Measurements from ENCODE around the gene STXBP4. TPM values are rescaled to one million over a fixed set of nuclear protein-coding genes. Genes with fewer than 3 reads are reported as not detected.

The STXBP4 gene
- polyA plus RNA-seq, 1 donor (not counting 4 experiments of a cell fraction or from before 2014, with no cell fraction given), result 4.2 TPM

- no peaks in the 10 kb centered on the region for H3K36me3 ChIP-seq (ENCODE audit: control insufficient read depth in 2 of 2, extremely low read depth in 1 of 2, insufficient read depth in 2 of 2, low read length in 2 of 2)
- H4K20me1 ChIP-seq (ENCODE audit: control insufficient read depth, extremely low read depth, insufficient read depth, low read length), result no peaks in the 10 kb centered on the region
- dilution Hi-C loops (cut with MboI; ENCODE audit: extremely low pct_ligation_motif_present, low sequenced_read_pairs), result no loop called here
- no peaks in the 10 kb centered on the region for H3K9me1 ChIP-seq (ENCODE audit: control insufficient read depth, extremely low read depth, insufficient read depth, low read length)
- FAIRE-seq (no peak), DNase-seq (ENCODE audit: low read depth, low spot score) (no peak)
- TF ChIP-seq CTCF (optimal IDR thresholded peaks at IDR 0.05 in 1 of 3, IDR thresholded peaks at IDR 0.05 in 1 of 3, conservative IDR thresholded peaks at IDR 0.05 in 1 of 3; ENCODE audit: extremely low read depth in 1 of 3, insufficient read depth in 2 of 3, low read length in 3 of 3) (no peak), EZH2 (IDR thresholded peaks at IDR 0.05; ENCODE audit: low read length) (no peak)
- no peak overlapping the region for H3K4me3 ChIP-seq (ENCODE audit: control insufficient read depth in 2 of 3, extremely low read depth in 1 of 3, insufficient read depth in 2 of 3, low read depth in 1 of 3, low read length in 3 of 3)
- no peak overlapping the region for H2AFZ ChIP-seq (ENCODE audit: control insufficient read depth, low read length)
- no peak overlapping the region for H3K4me2 ChIP-seq (ENCODE audit: control insufficient read depth, extremely low read depth, insufficient read depth, low read depth, low read length)
- H3K9ac ChIP-seq (ENCODE audit: control insufficient read depth, extremely low read depth, insufficient read depth, low read length), result no peak overlapping the region
- H3K27ac ChIP-seq (ENCODE audit: control insufficient read depth, insufficient read depth, low read length), result no peak overlapping the region
- H3K4me1 ChIP-seq (ENCODE audit: control insufficient read depth, extremely low read depth, insufficient read depth, low read length), result peaks cover 14% of the 10 kb centered on the region
- H3K27me3 ChIP-seq (ENCODE audit: control insufficient read depth, extremely low read depth, insufficient read depth, low read length), result no peaks in the 10 kb centered on the region
- H3K79me2 ChIP-seq (ENCODE audit: control insufficient read depth, insufficient read depth, low read length), result peaks cover 35% of the 10 kb centered on the region
- no peaks in the 10 kb centered on the region for H3K9me3 ChIP-seq (ENCODE audit: control insufficient read depth, low read depth, low read length)
Measured at GRCh38 chr17:54971147-54971546, 2.6 kb downstream of the STXBP4 start.

DNA sequence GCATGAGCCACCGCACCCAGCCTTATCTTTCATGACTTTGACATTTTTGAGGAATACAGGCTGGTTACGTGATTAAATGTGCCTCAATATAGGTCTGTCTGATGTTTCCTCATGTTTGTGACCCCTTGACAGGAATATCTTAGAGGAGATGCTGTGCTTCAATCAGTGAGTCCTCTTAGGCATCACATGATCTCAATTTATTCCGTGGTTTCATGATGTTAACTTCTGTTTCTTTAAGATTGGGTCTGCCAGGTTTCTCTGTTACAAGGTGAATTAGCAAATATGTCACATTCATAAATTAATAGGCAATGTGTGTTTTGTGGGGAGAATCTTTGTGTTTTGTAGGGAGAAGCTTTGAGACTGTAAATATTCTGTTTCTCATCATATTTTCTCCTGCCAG lies 3.3 kb downstream of the STXBP4 start:
- Histone ChIP-seq H3K4me3 (ENCODE audit: control insufficient read depth in 2 of 3, extremely low read depth in 1 of 3, insufficient read depth in 2 of 3, low read depth in 1 of 3, low read length in 3 of 3) (no peak overlapping the region), H3K9me1 (ENCODE audit: control insufficient read depth, extremely low read depth, insufficient read depth, low read length) (no peaks in the 10 kb centered on the region), H3K9me3 (ENCODE audit: control insufficient read depth, low read depth, low read length) (no peaks in the 10 kb centered on the region), H3K79me2 (ENCODE audit: control insufficient read depth, insufficient read depth, low read length) (peaks cover 28% of the 10 kb centered on the region), H3K27me3 (ENCODE audit: control insufficient read depth, extremely low read depth, insufficient read depth, low read length) (no peaks in the 10 kb centered on the region), H3K36me3 (ENCODE audit: control insufficient read depth in 2 of 2, extremely low read depth in 1 of 2, insufficient read depth in 2 of 2, low read length in 2 of 2) (no peaks in the 10 kb centered on the region), H2AFZ (ENCODE audit: control insufficient read depth, low read length) (no peak overlapping the region), H3K27ac (ENCODE audit: control insufficient read depth, insufficient read depth, low read length) (no peak overlapping the region), H4K20me1 (ENCODE audit: control insufficient read depth, extremely low read depth, insufficient read depth, low read length) (no peaks in the 10 kb centered on the region), H3K4me1 (ENCODE audit: control insufficient read depth, extremely low read depth, insufficient read depth, low read length) (peaks cover 13% of the 10 kb centered on the region), H3K9ac (ENCODE audit: control insufficient read depth, extremely low read depth, insufficient read depth, low read length) (no peak overlapping the region), H3K4me2 (ENCODE audit: control insufficient read depth, extremely low read depth, insufficient read depth, low read depth, low read length) (no peak overlapping the region)
- dilution Hi-C loops (cut with MboI; ENCODE audit: extremely low pct_ligation_motif_present, low sequenced_read_pairs), result no loop called here
- FAIRE-seq (no peak), DNase-seq (ENCODE audit: low read depth, low spot score) (no peak)
- TF ChIP-seq EZH2 (IDR thresholded peaks at IDR 0.05; ENCODE audit: low read length) (no peak), CTCF (optimal IDR thresholded peaks at IDR 0.05 in 1 of 3, IDR thresholded peaks at IDR 0.05 in 1 of 3, conservative IDR thresholded peaks at IDR 0.05 in 1 of 3; ENCODE audit: extremely low read depth in 1 of 3, insufficient read depth in 2 of 3, low read length in 3 of 3) (no peak)
